SK-N-SH (cell line): ENCODE results near the gene C22orf42. TPM values are rescaled to one million over a fixed set of nuclear protein-coding genes. Genes with fewer than 3 reads are reported as not detected.
A peak's percentile ranks its signal among the peaks of the same experiment; 100 is the strongest.

Experiments
- CTCF ChIA-PET: fragments of 300-600, 350-600 bp; formaldehyde crosslinking; extraction: SDS; loops from one replicate; lab custom pipeline; 2021; lab: Yijun Ruan, JAX
- POLR2A ChIA-PET: fragments of 350-600 bp; sonication (Branson Sonifier 250); formaldehyde crosslinking; extraction: SDS; loops from one replicate; lab custom pipeline; 2020; ENCODE audit warnings: antibody characterized with exemption, inconsistent platforms; lab: Yijun Ruan, JAX
- DNase-seq: peaks from one replicate; pipeline ENCODE4 v3.0.0; 2012
- H2AFZ ChIP-seq: fragments of 200-600 bp; sonication (generic); 2 replicates; pipeline ENCODE4 v1.8.1; 2016; ENCODE audit warnings: antibody characterized with exemption, mild to moderate bottlenecking, low read depth
- H3F3A ChIP-seq: fragments of 200-600 bp; sonication (generic); replicated peaks from 2 replicates; pipeline ENCODE3; 2016; ENCODE audit warnings: antibody characterized with exemption, mild to moderate bottlenecking; ENCODE audit not compliant: insufficient read depth
- H3K27ac ChIP-seq, 2 experiments: fragments of 200-500 bp in 1 of 2; fragments of 200-600 bp in 1 of 2; sonication (Bioruptor generic) in 1 of 2; sonication (generic), shearing (Covaris generic) in 1 of 2; 2 replicates each; pipeline versions ENCODE4 v1.5.1 to v1.6.1; 2014 to 2016; ENCODE audit warnings: low read depth in 2 of 2, inconsistent platforms in 1 of 2, low read length in 1 of 2, mild to moderate bottlenecking in 1 of 2, mixed read lengths in 1 of 2
- H3K27me3 ChIP-seq: fragments of 200-600 bp; sonication (generic), shearing (Covaris generic); 2 replicates; pipeline ENCODE4 v1.6.1; 2016; ENCODE audit warnings: mixed run types; ENCODE audit not compliant: insufficient read depth
- H3K36me3 ChIP-seq, 2 experiments: fragments of 200-500 bp in 1 of 2; fragments of 200-600 bp in 1 of 2; sonication (Bioruptor generic) in 1 of 2; sonication (generic) in 1 of 2; replicated peaks in 1 of 2; 2 replicates each; pipeline versions ENCODE3 to v1.5.1; 2014 to 2016; ENCODE audit warnings: low read length in 1 of 2, mild to moderate bottlenecking in 1 of 2; ENCODE audit not compliant: insufficient read depth in 2 of 2, control insufficient read depth in 1 of 2
- H3K4me1 ChIP-seq, 2 experiments: fragments of 200-500 bp in 1 of 2; fragments of 200-600 bp in 1 of 2; sonication (Bioruptor generic) in 1 of 2; sonication (generic), shearing (Covaris generic) in 1 of 2; 2 replicates each; pipeline versions ENCODE4 v1.5.1 to v1.6.1; 2014 to 2016; ENCODE audit warnings: low read depth in 1 of 2, low read length in 1 of 2, mixed run types in 1 of 2; ENCODE audit not compliant: insufficient read depth in 2 of 2, control insufficient read depth in 1 of 2
- H3K4me2 ChIP-seq: fragments of 200-600 bp; sonication (generic), shearing (Covaris generic); 2 replicates; pipeline ENCODE4 v1.6.1; 2017; ENCODE audit warnings: mixed run types
- H3K4me3 ChIP-seq, 2 experiments: fragments of 200-500 bp in 1 of 2; fragments of 200-600 bp in 1 of 2; sonication (Bioruptor generic) in 1 of 2; sonication (generic), shearing (Covaris generic) in 1 of 2; 2 replicates each; pipeline versions ENCODE4 v1.5.1 to v1.8.1; 2014 to 2016; ENCODE audit warnings: low read depth in 2 of 2, inconsistent platforms in 1 of 2, low read length in 1 of 2, mild to moderate bottlenecking in 1 of 2, mixed read lengths in 1 of 2, moderate library complexity in 1 of 2
- H3K79me2 ChIP-seq: fragments of 200-600 bp; sonication (generic); 2 replicates; pipeline ENCODE4 v1.8.1; 2017; ENCODE audit warnings: mild to moderate bottlenecking; ENCODE audit not compliant: insufficient read depth
- H3K9ac ChIP-seq: fragments of 200-600 bp; sonication (generic); 2 replicates; pipeline ENCODE4 v1.6.1; 2017; ENCODE audit warnings: mixed run types
- H3K9me2 ChIP-seq: fragments of 200-600 bp; sonication (generic); 2 replicates; pipeline ENCODE4 v1.6.1; 2017; ENCODE audit warnings: mixed run types
- H3K9me3 ChIP-seq: fragments of 200-600 bp; sonication (generic); 2 replicates; pipeline ENCODE4 v1.6.1; 2017; ENCODE audit warnings: mixed run types, mild to moderate bottlenecking, moderate library complexity
- H4K20me1 ChIP-seq: fragments of 200-600 bp; sonication (generic); 2 replicates; pipeline ENCODE4 v1.6.1; 2017; ENCODE audit warnings: mild to moderate bottlenecking, mixed run types; ENCODE audit not compliant: insufficient read depth
- CHD2 ChIP-seq: fragments of 150-350 bp; IDR thresholded peaks from 2 replicates; pipeline ENCODE4 v1.6.1; 2018; ENCODE audit warnings: low read length; ENCODE audit not compliant: partially characterized antibody
- CTCF ChIP-seq: fragments of 200-600 bp; sonication (generic); IDR thresholded peaks from 2 replicates; pipeline ENCODE4 v1.6.1; 2017; ENCODE audit warnings: antibody characterized with exemption, mild to moderate bottlenecking, moderate library complexity
- EP300 ChIP-seq, 2 experiments: IDR thresholded peaks; 2 replicates each; pipeline versions ENCODE4 v1.4.0 to v1.6.1; 2012; ENCODE audit warnings: borderline replicate concordance in 1 of 2, low read depth in 1 of 2, low read length in 1 of 2
- FOSL2 ChIP-seq: IDR thresholded peaks from 2 replicates; pipeline ENCODE4 v1.4.0; 2012; ENCODE audit warnings: low read depth, mild to moderate bottlenecking, moderate library complexity, borderline replicate concordance
- FOXM1 ChIP-seq: IDR thresholded peaks from 2 replicates; pipeline ENCODE4 v1.4.0; 2012; ENCODE audit warnings: low read depth, mild to moderate bottlenecking
- GATA2 ChIP-seq: sonication (generic); formaldehyde crosslinking; IDR thresholded peaks from 2 replicates; pipeline ENCODE4 v1.5.0; 2020; ENCODE audit warnings: mild to moderate bottlenecking, missing genetic modification reagents
- JUND ChIP-seq: IDR thresholded peaks from 2 replicates; pipeline ENCODE4 v1.4.0; 2012
- MAX ChIP-seq: IDR thresholded peaks from 2 replicates; pipeline ENCODE4 v1.4.0; 2012; ENCODE audit warnings: low read depth
- MXI1 ChIP-seq: IDR thresholded peaks from 2 replicates; pipeline ENCODE4 v1.6.1; 2012; ENCODE audit warnings: mild to moderate bottlenecking, low read depth, low read length, improper control_type of control experiment
- NRF1 ChIP-seq: IDR thresholded peaks from 2 replicates; pipeline ENCODE4 v1.6.1; 2012; ENCODE audit warnings: low read depth, mild to moderate bottlenecking, low read length
- RCOR1 ChIP-seq: fragments of 150-350 bp; IDR thresholded peaks from 2 replicates; pipeline ENCODE4 v1.6.1; 2017; ENCODE audit warnings: antibody characterized with exemption, low read length
- RFX5 ChIP-seq: IDR thresholded peaks from 2 replicates; pipeline ENCODE4 v1.6.1; 2012; ENCODE audit warnings: mild to moderate bottlenecking, improper control_type of control experiment, low read length
- SMC3 ChIP-seq: IDR thresholded peaks from 2 replicates; pipeline ENCODE4 v1.6.1; 2012; ENCODE audit warnings: low read depth, low read length, improper control_type of control experiment
- TAF1 ChIP-seq: IDR thresholded peaks from 2 replicates; pipeline ENCODE4 v1.6.1; 2012; ENCODE audit warnings: low read depth, mild to moderate bottlenecking, low read length, moderate library complexity, borderline replicate concordance
- TCF12 ChIP-seq: IDR thresholded peaks from 2 replicates; pipeline ENCODE4 v1.4.0; 2012
- USF2 ChIP-seq: fragments of 150-350 bp; IDR thresholded peaks from 2 replicates; pipeline ENCODE4 v1.6.1; 2017; ENCODE audit warnings: antibody characterized with exemption, low read length, low read depth, borderline replicate concordance
- WGBS: methylation state at CpG from one replicate; pipeline ENCODE4 v1.1.6; 2017; ENCODE audit warnings: low lambda C conversion rate; 5-methylcytosine and 5-hydroxymethylcytosine counted together
- polyA plus RNA-seq, 3 experiments: library from polyadenylated mRNA; depleted of rRNA; stranded (reverse); fragments of >200 nt; gene quantifications; 2 replicates each; pipeline ENCODE4 v1.2.3, GENCODE V29; 2012
- TF ChIP-seq, protein P1 (sequence below): IDR thresholded peaks from 2 replicates; pipeline ENCODE4; 2012

The C22orf42 gene
- polyA plus RNA-seq, 1 of the 3 experiments (the other 2 are of a cell fraction), result not detected

- peak within 1 kb of the TSS; percentile 99 for H3K4me2 ChIP-seq
- peak; percentile 85 for DNase-seq
- WGBS, result 6% methylated on average over 15 of the region's 41 CpGs
- no peak within 1 kb of the TSS for H3K27ac ChIP-seq
- TF ChIP-seq, protein P1, sequence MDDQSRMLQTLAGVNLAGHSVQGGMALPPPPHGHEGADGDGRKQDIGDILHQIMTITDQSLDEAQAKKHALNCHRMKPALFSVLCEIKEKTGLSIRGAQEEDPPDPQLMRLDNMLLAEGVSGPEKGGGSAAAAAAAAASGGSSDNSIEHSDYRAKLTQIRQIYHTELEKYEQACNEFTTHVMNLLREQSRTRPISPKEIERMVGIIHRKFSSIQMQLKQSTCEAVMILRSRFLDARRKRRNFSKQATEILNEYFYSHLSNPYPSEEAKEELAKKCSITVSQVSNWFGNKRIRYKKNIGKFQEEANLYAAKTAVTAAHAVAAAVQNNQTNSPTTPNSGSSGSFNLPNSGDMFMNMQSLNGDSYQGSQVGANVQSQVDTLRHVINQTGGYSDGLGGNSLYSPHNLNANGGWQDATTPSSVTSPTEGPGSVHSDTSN, result no peak
- TF ChIP-seq CTCF (peak; percentile 32), RFX5 (no peak), FOSL2 (no peak), GATA2 (CRISPR knock-in tag) (no peak), TCF12 (no peak), CHD2 (no peak), NRF1 (peak; percentile 83), MAX (peak; percentile 57; the same call in 1 of the 2 replicates), JUND (no peak), SMC3 (no peak), EP300 (IDR thresholded peaks at IDR 0.05; ENCODE audit: borderline replicate concordance in 1 of 2, low read depth in 1 of 2, low read length in 1 of 2) (no peak), TAF1 (no peak), USF2 (no peak), RCOR1 (no peak), FOXM1 (no peak), MXI1 (peak; percentile 59; the same call in 1 of the 2 replicates)
- ChIA-PET POLR2A (interaction anchor here (0.6 kb wide), 1 partner anchor 30 kb away, joined by 9 read pairs; no protein-coding TSS in a partner anchor), CTCF (interaction anchor here (0.6 to 2.7 kb wide), 14 partner anchors 8 to 283 kb away, joined by 3 to 12 read pairs (median 4); no protein-coding TSS in a partner anchor)
- peak within 1 kb of the TSS; percentile 96 for H2AFZ ChIP-seq
- no peaks in the 10 kb centered on the region for H3K36me3 ChIP-seq
- H3K27me3 ChIP-seq, result peaks cover 18% of the 10 kb centered on the region; the same call in 1 of the 2 replicates
- no peaks in the 10 kb centered on the region for H3K9me2 ChIP-seq
- peaks cover 0 to 38% of the 10 kb centered on the region in 2 experiments; a peak in 1 of 4 replicates for H3K4me1 ChIP-seq
- H3F3A ChIP-seq, result peaks cover 4% of the 10 kb centered on the region
- H3K79me2 ChIP-seq, result no peaks in the 10 kb centered on the region
- no peaks in the 10 kb centered on the region for H4K20me1 ChIP-seq
- no peak within 1 kb of the TSS for H3K9ac ChIP-seq
- no peaks in the 10 kb centered on the region for H3K9me3 ChIP-seq
- peak within 1 kb of the TSS; percentile 58 to 71 for H3K4me3 ChIP-seq
Measured at GRCh38 chr22:32204856-32205722, 46.0 kb upstream of the C22orf42 start, which contains the start of gene RFPL2. Gene RFPL2 (minus strand): TSS chr22:32205073. CDS start chr22:32202451, 2,622 bp downstream.
